ENCODE data around the gene CLK3.

Gene CLK3

DNA sequence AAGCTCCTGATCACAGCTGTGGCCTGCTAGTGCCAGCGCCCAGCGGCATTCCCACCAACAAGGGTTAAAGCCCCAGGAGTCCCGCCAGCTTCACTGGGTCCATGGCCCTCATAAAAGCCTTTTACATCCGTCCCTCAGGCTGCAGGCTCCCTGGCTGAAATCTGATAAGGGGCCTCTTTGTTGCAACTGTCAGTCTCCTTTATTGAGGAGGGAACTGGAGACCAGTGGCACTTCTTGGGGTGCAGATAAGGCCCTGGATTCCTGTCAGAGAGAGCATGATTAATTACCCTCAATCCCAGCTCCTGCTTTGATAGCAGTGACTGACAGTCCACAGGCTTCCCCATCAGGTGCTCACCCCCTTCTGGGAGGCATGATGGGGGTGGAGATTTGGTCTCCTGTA lies 30.9 kb upstream of the CLK3 start:
- no peak for TF ChIP-seq FOXP2 (optimal IDR thresholded peaks at IDR 0.05; ENCODE audit: borderline replicate concordance, extremely low read depth, extremely low read length, insufficient read depth)
- no peak for TF ChIP-seq SIN3A (IDR thresholded peaks at IDR 0.05; ENCODE audit: borderline replicate concordance, insufficient read depth, low read length)
- no peak for TF ChIP-seq TAF1 (IDR thresholded peaks at IDR 0.05; ENCODE audit: borderline replicate concordance, insufficient read depth, low read length)
- TF ChIP-seq, protein P1, sequence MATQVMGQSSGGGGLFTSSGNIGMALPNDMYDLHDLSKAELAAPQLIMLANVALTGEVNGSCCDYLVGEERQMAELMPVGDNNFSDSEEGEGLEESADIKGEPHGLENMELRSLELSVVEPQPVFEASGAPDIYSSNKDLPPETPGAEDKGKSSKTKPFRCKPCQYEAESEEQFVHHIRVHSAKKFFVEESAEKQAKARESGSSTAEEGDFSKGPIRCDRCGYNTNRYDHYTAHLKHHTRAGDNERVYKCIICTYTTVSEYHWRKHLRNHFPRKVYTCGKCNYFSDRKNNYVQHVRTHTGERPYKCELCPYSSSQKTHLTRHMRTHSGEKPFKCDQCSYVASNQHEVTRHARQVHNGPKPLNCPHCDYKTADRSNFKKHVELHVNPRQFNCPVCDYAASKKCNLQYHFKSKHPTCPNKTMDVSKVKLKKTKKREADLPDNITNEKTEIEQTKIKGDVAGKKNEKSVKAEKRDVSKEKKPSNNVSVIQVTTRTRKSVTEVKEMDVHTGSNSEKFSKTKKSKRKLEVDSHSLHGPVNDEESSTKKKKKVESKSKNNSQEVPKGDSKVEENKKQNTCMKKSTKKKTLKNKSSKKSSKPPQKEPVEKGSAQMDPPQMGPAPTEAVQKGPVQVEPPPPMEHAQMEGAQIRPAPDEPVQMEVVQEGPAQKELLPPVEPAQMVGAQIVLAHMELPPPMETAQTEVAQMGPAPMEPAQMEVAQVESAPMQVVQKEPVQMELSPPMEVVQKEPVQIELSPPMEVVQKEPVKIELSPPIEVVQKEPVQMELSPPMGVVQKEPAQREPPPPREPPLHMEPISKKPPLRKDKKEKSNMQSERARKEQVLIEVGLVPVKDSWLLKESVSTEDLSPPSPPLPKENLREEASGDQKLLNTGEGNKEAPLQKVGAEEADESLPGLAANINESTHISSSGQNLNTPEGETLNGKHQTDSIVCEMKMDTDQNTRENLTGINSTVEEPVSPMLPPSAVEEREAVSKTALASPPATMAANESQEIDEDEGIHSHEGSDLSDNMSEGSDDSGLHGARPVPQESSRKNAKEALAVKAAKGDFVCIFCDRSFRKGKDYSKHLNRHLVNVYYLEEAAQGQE (IDR thresholded peaks at IDR 0.05; ENCODE audit: insufficient read depth in 1 of 2, low read depth in 2 of 2, low read length in 2 of 2): no peak
- TF ChIP-seq POLR2AphosphoS5 (IDR thresholded peaks at IDR 0.05; ENCODE audit: low read depth, low read length): no peak

DNA sequence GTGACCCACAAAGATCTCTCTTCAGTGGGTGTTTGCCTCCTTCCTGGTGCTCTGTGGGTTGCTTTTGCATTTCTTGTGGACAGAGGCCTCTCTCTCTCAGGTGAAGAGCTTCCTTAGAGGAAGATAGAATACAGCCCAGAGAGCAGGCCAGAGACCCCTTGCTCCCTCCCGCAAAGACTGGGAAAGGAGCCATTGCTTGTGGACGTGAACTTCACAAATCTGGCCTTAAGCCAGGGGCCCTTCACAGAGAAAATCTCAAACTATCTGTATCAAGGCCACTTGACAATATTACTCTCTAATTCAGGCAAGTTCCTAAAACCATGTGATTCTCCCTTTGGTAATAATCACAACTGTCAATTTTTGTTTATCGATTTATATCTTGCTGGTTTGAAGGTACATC lies 30.4 kb upstream of the CLK3 start:
- TF ChIP-seq, protein P1 (IDR thresholded peaks at IDR 0.05; ENCODE audit: insufficient read depth in 1 of 2, low read depth in 2 of 2, low read length in 2 of 2): no peak
- TF ChIP-seq TAF1 (IDR thresholded peaks at IDR 0.05; ENCODE audit: borderline replicate concordance, insufficient read depth, low read length) (no peak), SIN3A (IDR thresholded peaks at IDR 0.05; ENCODE audit: borderline replicate concordance, insufficient read depth, low read length) (no peak), POLR2AphosphoS5 (IDR thresholded peaks at IDR 0.05; ENCODE audit: low read depth, low read length) (no peak), FOXP2 (optimal IDR thresholded peaks at IDR 0.05; ENCODE audit: borderline replicate concordance, extremely low read depth, extremely low read length, insufficient read depth) (no peak)

DNA sequence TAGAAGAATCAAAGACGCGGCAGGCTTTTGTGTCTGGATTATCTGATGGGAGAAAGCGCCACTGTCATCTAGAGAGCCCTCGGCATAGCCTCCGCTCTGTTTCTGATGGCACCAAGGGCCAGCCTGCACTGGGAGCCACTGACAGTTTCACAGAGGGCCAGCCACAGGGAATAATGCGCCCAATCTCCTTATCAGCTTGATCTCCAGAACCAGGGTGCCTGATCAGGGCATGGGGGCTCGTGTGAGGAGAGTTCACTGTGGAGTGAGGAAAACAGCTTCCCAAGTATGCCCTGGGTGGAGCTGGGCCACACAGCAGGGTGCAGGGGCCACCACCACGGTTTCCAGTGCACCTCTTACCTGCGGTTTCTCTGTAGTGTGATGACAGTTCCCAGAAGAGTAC lies 29.8 kb upstream of the CLK3 start:
- no peak for TF ChIP-seq POLR2AphosphoS5 (IDR thresholded peaks at IDR 0.05; ENCODE audit: low read depth, low read length)

DNA sequence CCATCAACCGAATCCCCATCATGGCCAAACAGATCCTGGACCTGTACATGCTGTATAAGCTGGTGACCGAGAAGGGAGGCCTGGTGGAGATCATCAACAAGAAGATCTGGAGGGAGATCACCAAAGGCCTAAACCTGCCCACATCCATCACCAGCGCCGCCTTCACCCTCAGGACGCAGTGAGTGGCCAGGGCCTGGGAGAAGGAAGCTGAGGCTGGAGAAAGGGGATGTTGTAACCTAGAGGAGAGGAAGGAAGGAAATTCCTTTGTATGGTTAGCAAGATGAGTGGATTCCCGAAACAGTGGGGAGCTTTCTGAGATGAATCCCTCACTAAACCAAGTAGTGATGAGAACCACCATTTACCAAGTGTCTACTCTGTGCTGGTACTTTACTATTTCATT lies 25.8 kb upstream of the CLK3 start:
- TF ChIP-seq FOXP2 (optimal IDR thresholded peaks at IDR 0.05; ENCODE audit: borderline replicate concordance, extremely low read depth, extremely low read length, insufficient read depth) (no peak), POLR2AphosphoS5 (IDR thresholded peaks at IDR 0.05; ENCODE audit: low read depth, low read length) (no peak), SIN3A (IDR thresholded peaks at IDR 0.05; ENCODE audit: borderline replicate concordance, insufficient read depth, low read length) (no peak), TAF1 (IDR thresholded peaks at IDR 0.05; ENCODE audit: borderline replicate concordance, insufficient read depth, low read length) (no peak)
- TF ChIP-seq, protein P1 (IDR thresholded peaks at IDR 0.05; ENCODE audit: insufficient read depth in 1 of 2, low read depth in 2 of 2, low read length in 2 of 2): no peak

DNA sequence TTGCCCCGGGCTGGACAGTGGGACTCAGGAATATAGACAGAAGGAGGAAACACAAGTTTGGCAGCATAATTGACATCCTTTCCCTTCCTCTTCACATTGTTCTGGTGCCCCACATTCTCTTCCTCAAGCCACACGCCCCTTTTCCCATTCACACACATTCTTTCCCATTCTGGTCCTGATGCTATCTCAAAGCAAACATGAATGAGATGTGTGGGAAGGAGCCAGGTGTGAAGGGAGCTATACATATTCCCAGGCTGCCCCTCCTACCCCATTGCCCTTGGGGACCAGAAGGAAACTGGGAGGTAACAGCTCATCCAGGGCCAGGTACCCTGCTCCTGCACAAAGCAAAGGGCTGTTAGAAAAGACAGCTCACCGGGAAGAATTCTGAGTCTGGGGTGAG lies 23.4 kb upstream of the CLK3 start:
- TF ChIP-seq SIN3A (IDR thresholded peaks at IDR 0.05; ENCODE audit: borderline replicate concordance, insufficient read depth, low read length) (no peak), POLR2AphosphoS5 (IDR thresholded peaks at IDR 0.05; ENCODE audit: low read depth, low read length) (no peak), FOXP2 (optimal IDR thresholded peaks at IDR 0.05; ENCODE audit: borderline replicate concordance, extremely low read depth, extremely low read length, insufficient read depth) (no peak)
- TF ChIP-seq, protein P1 (IDR thresholded peaks at IDR 0.05; ENCODE audit: insufficient read depth in 1 of 2, low read depth in 2 of 2, low read length in 2 of 2): no peak
